Stimulated activated naive CD8-positive, alpha-beta T cell treated with anti-CD3 and anti-CD28 coated beads, Interleukin-15, Interleukin-2, amounts not matched to agents 100 U/mL and 50 U/mL, for 24 hours (primary cell): Measurements from ENCODE around the gene FGF10.

Experiments
- ATAC-seq: fragments of 150-1000 bp; cut with Tn5 transposase; one replicate; pipeline ENCODE4 v1.10.0; 2021
- DNase-seq: peaks from one replicate; pipeline ENCODE4 v3.0.0; 2021

The FGF10 gene

DNA sequence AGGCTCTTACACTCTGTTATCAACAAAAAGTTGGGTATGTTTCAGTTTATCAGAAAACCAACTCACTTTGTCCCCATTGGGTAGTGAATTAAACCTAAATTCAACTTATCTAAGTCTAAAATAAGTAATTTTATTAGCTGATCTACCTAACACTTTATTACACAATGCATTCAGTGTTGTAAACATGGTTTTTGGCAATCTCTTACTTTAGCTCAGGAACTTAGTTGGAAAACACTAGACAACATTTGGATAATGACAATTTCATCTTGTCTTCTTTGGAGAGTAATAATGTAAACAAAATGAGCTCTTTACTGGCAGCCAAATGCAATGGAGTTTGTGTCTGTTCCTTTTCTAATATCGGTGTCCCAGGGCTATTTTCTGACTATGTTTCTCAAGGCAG is 33.0 kb downstream of the FGF10 start:
- no peak for DNase-seq
- ATAC-seq: no peak

DNA sequence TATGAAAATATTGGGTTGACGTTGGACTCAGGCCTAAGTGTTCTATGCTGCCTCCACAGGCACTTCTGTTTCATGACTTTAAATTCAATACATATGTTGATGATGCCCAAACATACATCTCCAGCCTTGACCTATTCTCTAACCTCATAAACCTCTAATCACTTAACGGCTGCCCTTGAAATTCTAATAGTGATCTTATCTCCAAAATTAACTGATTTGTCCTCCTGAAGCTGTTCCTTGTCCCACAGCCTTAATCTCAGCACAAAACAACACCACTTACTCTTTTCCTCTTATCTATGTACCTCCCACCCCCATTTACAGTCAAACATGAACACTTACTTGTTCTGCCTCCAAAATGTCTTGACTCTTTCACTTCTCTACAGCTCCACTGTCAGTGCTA is 43.3 kb downstream of the FGF10 start:
- ATAC-seq: no peak

DNA sequence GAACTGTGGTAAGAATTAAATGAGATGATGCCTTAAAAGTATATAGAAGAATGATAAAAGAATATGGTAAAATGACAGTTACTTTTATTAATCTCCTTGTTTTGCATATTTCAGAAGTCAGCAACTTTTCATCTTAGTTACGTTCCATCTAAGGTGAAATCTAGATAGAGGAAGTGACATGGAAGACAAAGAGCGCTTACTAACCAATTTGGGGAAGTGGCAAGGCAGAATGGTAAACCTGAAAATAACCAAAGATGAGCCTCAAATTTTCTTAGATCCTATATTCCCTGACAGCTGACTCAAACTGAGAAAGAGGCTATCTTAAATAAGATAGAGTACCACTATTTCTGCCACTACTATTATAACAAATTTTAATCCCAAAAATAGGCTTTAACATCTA is 52.5 kb downstream of the FGF10 start:
- ATAC-seq: no peak
- no peak for DNase-seq

More for the DNA sequence above, 43.3 kb downstream of the FGF10 start:
- no peak for DNase-seq

DNA sequence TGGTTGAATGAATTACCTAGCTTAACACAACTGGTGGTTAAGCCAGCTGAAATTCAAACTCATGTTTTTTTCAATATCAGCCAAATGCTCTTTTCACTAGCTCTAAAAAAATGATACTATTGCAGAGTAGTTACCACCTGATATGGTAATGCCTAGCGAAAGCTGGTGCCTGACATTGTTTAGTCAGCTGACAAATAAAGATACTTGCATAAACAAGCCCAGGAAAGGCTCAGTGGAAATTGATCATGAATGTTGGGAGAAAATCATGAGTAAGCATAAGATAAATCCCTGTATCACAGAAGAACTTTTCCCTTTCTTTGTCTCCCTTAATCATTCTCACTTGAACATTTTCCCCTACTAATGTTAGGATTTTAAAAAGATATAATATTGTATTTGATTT is 54.6 kb downstream of the FGF10 start:
- ATAC-seq (no peak), DNase-seq (no peak)

DNA sequence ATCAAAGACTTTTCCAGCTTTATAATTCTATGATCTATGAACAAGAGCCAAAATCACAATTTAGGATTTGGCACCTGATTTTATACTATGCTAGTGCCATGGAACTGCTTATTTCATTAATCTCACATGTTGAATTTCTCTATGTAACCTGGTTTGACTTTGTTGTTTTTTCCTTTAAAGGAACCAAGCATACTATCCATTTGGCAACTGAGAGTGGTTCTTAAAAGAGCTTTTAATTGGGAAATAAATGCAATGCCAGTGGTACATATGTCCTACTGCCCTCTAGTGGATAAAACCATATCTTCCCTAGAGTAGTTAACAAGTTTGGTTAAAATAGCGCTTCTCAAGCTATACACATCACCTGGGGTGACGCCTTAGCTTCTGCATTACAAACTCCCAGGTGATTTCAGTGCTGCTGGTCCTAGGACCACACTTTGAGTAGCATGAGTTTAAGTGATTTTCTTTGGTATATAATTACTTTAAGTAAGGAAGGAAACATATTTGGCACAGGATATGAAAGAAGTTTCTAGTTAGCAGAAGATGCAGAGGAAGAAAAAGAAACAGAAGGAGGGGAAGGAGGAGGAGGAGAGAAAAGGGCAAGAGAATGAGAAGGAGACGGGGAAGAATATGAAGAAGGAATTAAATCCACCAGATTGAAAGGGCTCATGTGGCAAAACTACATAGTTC is 56.8 kb downstream of the FGF10 start:
- DNase-seq (no peak), ATAC-seq (no peak)

DNA sequence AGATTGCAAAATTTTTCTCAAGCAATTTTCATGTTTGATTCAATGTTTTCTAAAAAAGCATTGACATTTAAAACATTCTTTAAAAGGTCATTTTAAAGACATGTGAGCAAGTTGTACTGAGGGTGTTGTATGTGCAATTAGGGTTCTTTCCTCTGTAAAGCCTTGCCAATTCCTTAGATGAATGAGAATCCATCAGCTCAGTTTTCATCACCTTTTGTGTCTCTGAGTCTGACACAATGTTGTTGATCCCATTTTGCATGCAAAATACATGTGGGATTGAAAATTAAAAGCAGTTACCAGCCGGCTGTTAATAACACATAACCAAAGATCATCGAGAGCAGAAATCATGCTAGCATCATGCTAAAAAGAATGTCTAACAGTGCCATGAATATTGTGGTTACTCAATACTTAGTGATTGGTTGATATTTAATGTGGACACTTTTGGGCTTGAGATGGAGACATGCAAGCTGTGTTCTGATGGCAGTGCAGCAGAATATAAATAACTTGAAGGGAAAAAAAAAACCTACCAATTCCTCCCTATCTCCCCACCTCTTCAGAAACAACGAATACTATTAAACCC is 57.7 kb downstream of the FGF10 start:
- ATAC-seq (no peak), DNase-seq (no peak)

DNA sequence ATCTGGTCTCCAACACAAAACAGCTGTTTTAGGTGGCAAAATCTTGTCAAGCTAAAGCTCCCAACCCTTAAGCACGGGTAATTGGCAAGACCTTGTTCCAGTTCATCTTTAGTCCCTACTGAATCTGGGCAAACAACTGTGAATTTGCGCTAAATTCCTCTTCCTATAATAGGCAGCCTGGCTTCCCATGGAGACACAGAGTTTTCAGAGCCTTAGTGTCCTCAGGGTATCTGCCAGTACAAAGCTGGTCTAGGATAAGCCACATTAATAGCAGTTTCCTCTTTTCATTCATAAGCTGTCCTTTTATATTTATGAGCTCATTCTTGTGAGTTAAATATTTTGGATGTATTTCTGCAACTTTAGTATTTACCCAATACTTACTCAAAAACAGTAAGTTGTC is 59.5 kb downstream of the FGF10 start:
- ATAC-seq: no peak
- no peak for DNase-seq

DNA sequence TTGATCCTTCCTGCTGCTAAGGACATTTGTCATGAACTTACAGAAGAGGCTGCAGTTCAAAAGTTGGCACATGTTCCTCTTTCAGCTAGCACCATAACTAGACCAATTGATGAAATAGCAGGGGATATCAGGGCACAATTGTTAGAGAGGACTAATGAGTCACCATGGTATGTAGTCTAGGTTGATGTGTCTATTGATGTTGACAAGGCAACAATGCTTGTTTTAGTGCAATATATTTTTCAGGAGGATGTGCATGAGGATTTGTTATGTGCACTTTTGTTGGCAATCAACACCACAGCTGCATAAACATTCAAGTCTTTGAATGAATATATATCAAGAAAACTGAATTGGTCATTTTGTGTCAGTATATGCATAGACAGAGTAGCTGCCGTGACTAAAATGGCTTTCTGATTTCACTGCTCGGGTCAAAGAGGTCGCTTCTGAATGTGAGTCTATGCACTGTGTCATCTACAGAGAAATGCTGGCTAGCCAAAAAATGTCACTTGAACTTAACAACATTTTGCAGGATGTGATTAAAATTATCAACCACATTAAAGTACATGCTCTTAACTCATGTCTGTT is 68.0 kb downstream of the FGF10 start:
- DNase-seq (no peak), ATAC-seq (no peak)

DNA sequence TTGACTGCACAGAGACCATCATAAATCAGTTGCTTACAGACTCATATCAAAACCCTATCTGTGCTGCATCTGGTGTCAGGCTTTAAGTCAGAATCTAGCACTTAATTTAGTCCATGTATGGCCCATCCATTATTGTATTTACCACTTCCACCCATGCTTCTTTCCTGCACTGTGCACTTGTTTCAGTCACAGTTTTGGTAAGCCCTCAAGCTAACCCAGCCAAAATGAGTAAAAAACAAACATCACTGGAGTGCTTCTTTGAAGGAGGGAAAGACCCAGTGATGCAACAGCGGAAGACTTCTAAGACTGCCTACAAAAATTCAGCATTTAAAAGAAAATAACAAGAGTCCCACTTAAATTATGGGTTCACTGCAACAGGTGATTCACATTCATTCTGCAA is 69.0 kb downstream of the FGF10 start:
- DNase-seq (no peak), ATAC-seq (no peak)

DNA sequence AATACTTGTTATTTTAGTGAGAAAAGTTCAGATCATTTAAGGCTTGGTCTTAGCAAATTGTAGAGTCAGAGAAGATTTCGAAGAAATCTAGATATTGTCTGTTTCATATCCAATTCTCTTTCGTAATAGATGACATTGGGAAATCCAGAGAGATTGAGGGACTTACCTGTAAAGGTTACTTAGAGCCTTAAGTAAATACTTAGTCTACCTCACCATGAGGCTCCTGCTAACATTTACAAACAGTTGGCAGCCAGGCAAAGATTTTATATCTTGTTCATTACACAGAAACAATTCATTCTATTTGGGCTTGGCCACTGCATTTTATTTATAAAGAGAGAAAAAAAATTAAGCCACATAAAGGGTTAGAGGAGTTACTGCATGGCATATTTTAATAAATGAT is 70.3 kb downstream of the FGF10 start:
- ATAC-seq (no peak), DNase-seq (no peak)

DNA sequence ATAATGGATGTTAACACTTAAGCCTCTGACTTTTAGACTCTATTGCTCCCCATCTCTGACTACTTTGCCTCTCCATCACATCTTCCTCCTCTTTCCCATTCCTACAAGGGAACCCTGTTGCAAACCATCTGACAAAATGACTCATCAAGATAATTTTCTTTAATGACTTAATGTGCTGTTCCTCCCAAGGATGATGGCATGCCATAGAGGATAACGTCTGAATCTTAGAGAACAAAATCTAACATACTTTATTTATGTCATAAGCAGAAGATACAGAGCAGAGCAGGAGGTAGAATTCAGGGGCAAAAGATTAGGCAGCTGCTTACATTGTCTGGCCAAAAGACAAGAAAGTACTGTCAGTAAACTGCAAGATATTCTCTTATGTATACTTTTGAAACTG is 76.8 kb downstream of the FGF10 start:
- ATAC-seq (no peak), DNase-seq (no peak)

DNA sequence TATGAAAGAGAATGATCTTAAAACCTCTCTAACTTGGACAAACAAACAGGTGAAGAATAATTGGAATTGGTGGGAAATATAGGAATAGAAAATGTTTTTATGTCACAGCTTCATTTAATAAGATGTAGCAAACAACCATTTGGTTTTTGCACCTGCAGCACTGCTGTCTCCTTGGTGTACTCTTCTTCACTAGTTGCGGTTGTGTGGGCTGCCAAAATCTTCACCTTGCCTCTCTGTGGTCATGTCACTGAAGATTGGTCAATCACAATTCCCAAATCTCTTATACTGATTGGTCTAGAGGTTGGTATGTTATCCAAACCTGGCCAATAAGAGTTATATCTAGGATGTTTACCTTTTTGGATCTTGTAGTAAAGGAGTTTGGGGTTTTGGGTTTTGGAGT is 88.7 kb downstream of the FGF10 start:
- ATAC-seq (no peak), DNase-seq (no peak)

DNA sequence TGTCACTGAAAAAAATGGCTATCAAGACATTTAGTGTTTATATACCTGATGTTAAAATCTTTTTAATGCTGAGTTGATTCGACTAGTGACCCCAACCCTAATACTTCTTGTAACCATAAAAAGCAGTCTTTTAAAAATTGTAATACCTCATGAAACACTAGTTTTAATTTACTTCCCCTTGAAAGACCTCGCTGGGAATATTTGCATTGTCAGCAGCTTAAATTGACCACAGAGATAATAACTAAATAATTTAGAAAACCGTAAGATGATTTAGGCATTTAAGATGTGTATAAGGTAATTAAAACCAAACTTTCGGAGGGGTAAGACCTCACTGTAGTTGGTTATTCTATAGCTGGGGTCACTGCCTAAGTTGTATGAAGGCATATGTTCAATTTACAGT is 89.8 kb downstream of the FGF10 start:
- DNase-seq (no peak), ATAC-seq (no peak)

DNA sequence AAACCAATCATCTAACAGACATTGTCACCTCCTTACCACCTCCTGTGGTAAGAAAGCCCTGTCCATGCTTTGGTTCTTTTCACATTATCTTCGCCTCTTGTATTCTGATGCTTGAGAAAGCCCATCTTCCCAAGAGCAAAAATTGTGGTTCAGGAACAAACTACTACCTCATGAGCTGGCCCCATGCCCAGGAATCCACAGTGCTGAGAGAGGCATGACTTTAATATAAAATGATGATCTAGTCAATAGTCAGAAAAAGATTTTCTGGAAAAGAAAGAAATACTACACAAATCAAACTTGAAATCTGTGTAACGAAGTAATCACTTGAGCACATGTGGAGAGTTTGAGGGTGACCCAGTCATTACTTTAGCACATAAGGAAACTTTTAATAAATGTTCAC is 94.7 kb downstream of the FGF10 start:
- ATAC-seq (no peak), DNase-seq (no peak)

DNA sequence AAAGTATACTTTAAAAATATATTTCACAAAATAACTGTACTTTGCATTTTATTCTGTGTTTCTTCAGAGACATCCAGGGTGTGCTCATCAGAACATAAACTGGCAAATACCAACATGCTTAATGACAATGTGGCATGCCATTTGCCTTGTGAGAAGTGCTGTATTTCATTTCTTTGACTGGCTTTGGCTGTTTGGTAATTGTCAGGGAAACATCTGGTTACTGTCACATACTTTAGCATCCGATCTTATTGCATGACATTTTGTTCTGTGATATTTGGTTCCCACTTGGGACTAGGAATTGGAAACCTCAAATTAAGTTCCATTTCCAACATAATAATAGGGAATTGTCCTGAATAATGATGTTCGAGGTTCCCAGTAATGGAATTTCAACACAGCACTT is 96.5 kb downstream of the FGF10 start:
- ATAC-seq (no peak), DNase-seq (no peak)

DNA sequence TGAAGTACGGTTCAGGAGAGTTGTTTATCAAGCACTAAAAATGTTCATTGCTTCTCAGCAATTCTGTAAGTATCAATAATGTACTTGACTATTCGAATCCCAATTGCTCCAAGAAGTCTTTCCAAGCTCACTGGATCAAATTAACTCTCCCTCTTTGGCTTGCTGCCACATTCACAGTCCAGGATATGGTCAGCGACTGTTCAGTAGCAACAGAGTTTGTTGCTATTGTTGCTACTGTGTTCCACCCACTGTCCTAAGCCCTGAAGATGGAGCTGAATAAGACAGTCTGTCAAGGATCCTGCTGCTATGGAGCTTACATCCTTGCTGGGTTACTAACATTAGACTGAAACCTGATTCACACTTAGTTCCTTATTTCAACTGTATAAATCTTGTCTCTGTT is 110.8 kb downstream of the FGF10 start:
- ATAC-seq (no peak), DNase-seq (no peak)

DNA sequence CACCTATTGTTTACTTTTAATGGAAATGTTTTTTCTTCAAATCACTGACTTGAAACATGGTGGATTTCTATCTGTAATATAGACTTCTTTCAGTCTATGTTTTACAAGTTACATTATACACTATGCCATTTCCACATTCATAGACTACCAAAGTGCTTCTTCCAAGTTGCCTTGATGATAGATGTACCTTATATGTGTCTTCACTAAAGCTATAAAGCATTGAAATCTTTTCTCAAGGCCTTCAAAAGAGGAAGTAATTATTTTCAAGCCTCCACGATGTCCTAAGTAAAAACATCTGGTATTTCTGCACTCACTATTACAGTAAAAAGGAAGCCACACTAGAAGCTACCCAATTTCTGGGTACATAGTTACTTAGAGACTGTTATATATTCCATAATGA is 113.3 kb downstream of the FGF10 start:
- DNase-seq: no peak
- ATAC-seq: no peak

DNA sequence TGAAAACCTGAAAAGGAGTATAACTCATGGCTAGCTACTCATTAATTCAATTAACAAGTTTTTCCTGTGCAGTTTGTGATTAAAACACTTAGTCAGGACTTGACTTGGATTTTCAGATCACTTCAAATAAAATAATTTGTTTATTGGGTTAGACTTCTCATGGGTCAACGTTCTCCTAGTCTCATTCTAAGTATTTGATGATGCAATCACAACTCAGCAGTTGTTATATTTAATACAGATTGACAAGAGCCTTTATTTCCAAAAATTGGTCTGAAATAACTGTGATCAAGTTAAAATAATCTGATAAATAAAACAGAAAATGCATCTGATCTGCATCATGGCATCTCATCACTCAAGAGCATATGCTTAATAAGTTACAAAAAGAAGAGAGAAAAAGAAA is 113.9 kb downstream of the FGF10 start:
- ATAC-seq: no peak
- DNase-seq: no peak

DNA sequence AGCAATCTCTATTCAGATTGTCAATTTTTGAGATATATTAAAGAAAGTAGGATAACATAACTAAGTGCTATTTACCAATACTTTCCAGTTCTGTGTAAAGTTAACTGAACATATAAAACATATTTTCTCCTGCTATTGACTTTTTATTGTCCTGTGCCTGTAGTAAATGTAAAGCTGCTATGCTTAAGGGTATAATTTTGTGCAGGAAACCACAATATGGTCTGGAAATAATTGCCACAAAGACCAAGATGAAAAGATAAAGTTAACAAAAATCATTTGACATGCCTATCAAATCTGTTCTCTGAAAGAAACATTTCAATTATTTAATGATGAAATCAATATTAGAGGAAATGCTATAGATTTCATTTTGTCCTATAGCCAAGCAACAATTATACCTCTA is 121.3 kb downstream of the FGF10 start:
- ATAC-seq: no peak

DNA sequence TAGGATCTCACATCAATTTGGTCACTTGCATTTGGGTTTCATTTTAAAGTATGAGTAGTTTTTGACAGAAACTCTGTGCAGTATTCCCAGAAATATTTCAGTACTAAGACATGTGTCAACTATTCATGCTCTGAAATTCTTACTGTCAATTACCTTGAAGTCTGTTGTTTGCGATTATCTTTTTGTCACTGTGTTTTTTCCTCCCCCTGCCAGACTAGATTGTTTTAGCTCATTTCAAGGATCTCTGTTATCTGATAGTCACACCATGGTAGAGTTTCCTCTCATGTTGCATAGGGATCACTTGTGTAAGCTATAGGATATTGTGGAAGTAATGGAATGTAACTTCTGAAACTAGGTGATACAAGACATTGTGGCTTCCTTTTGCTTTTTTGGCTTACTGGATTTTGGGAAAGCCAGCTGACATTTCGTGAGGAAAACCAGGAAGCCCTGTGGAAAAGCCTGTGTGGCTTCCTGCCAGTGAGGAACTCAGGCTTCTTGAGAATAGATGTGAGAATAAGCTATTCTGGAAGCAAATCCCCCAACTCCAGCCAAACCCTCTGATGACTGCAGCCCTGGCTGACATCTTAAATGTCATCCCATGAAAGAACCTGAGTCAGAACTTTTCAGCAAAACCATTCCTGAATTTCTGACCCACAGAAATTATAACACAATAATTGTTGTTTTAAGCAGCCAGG is 122.2 kb downstream of the FGF10 start:
- no peak for DNase-seq
- ATAC-seq: no peak

More for the DNA sequence above, 121.3 kb downstream of the FGF10 start:
- DNase-seq: no peak

DNA sequence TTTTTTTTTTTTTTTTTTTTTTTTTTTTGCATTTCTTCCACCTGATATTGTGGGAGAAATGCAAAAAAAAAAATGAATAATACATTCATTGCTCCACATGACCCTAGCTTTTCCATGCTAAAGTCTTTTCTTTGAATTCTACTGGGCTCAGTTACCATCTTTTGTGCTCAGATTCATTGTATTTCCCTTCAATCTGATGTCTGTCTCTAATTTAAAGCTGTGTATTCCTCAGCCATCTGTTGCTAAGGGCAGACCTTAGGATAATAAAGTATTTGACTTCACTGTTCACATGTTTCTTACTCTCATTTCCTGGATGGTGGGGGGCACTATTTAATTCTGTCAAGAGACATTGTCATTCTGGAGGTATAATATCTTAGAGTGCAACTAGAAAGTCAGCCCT is 123.5 kb downstream of the FGF10 start:
- ATAC-seq: no peak
- DNase-seq: no peak

DNA sequence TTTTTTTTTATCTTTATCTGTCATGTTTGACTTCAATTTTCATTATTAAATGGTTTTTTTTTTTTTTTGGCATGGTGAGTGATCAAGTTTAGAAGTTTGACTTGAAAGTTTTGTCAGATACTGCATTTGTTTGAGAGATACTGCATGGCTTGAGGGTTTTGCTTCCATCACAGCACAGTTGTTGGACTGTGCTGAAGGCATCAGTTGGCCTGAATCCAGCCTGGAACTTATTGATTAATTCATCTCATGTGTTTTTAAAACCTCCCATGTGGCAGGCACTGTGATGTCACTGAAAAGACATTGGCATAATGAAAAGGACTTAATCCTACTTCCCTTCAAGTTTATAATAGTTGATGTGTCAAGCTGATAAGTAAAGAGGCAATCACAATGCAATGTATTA is 128.4 kb downstream of the FGF10 start:
- DNase-seq (no peak), ATAC-seq (no peak)

DNA sequence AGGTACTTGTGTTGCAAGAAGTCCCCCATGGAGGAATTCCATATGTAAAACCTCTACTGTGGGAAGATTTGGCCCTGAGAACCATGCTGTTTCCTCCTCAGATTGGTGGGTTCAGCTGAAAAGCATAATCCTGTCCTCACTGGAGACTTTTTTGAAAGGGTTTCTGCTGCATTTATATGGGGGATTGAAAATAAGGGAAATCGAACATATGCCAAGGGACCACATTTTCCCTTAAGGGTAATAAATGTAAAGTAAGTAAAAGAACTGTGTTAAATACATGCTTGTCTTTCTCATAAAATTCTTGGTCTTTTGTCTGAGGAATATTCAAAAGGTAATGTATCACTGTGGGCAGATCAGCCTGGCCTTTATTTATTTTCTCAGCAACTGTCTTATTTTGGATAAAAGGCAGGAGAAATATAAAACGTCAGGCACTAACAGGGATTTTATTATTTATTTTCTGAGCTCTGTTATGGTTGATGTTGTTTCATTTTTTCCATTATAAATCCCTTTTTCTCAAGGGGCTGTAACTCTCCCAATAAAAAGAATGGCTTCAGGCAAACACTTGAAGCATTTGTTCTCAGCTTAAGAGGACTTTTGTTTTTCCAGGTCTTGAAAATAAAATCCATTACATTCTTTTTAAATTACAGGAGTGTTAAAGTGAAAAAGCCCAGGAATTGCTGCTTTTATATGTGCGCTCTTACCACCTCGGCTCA is 131.4 kb downstream of the FGF10 start:
- DNase-seq (no peak), ATAC-seq (no peak)
